ENCODE results near the gene KLF15. TPM values are rescaled to one million over a fixed set of nuclear protein-coding genes. Genes with fewer than 3 reads are reported as not detected.

Gene KLF15
- total RNA-seq, 6 experiments from 2014 or later = 0.63 to 1.2 (median 0.81) TPM

Other genes with a start within 250 kb of the KLF15 start
- under 1 TPM in 1 of 6 experiments, not detected in 5; 0.05 TPM for gene ALDH1L1, start 176.8 kb downstream of the KLF15 start, total RNA-seq (2021; fragmentation: NEBNext Ultra II Directional; extraction: Animal tissue kit (Norgen Biotek cat#: 25700))
- not detected for gene CFAP100, start 37.5 kb upstream of the KLF15 start, total RNA-seq (2021; fragmentation: NEBNext Ultra II Directional; extraction: Animal tissue kit (Norgen Biotek cat#: 25700))
- gene ZXDC, start 118.5 kb upstream of the KLF15 start, total RNA-seq (2021; fragmentation: NEBNext Ultra II Directional; extraction: Animal tissue kit (Norgen Biotek cat#: 25700)) = 10 to 100 TPM; 11.7 to 14.2 (median 13.5) TPM
- not detected for gene UROC1, start 160.4 kb upstream of the KLF15 start, total RNA-seq (2021; fragmentation: NEBNext Ultra II Directional; extraction: Animal tissue kit (Norgen Biotek cat#: 25700))
- not detected for gene CHST13, start 166.7 kb upstream of the KLF15 start, total RNA-seq (2021; fragmentation: NEBNext Ultra II Directional; extraction: Animal tissue kit (Norgen Biotek cat#: 25700))
- not detected for gene C3orf22, start 201.5 kb upstream of the KLF15 start, total RNA-seq (2021; fragmentation: NEBNext Ultra II Directional; extraction: Animal tissue kit (Norgen Biotek cat#: 25700))